Endometrial microvascular endothelial cells (primary cell): ENCODE measurements around the gene VSTM4. TPM values are rescaled to one million over a fixed set of nuclear protein-coding genes. Genes with fewer than 3 reads are reported as not detected.

Source experiments
- in situ Hi-C: cut with HindIII; loops from 2 replicates; pipeline ENCODE4 v1.10.0; 2017; ENCODE audit warnings: low sequenced_read_pairs, low pct_unique_long_range_greater_than_20kb; ENCODE audit errors: inconsistent ontology term
- total RNA-seq: library from RNA; depleted of rRNA; stranded (reverse); fragments of >200 nt; gene quantifications from one replicate; pipeline ENCODE4 v1.2.3, GENCODE V29; 2015; ENCODE audit errors: inconsistent ontology term

The VSTM4 gene, protein sequence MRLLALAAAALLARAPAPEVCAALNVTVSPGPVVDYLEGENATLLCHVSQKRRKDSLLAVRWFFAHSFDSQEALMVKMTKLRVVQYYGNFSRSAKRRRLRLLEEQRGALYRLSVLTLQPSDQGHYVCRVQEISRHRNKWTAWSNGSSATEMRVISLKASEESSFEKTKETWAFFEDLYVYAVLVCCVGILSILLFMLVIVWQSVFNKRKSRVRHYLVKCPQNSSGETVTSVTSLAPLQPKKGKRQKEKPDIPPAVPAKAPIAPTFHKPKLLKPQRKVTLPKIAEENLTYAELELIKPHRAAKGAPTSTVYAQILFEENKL
- 0.56 TPM for total RNA-seq

DNA sequence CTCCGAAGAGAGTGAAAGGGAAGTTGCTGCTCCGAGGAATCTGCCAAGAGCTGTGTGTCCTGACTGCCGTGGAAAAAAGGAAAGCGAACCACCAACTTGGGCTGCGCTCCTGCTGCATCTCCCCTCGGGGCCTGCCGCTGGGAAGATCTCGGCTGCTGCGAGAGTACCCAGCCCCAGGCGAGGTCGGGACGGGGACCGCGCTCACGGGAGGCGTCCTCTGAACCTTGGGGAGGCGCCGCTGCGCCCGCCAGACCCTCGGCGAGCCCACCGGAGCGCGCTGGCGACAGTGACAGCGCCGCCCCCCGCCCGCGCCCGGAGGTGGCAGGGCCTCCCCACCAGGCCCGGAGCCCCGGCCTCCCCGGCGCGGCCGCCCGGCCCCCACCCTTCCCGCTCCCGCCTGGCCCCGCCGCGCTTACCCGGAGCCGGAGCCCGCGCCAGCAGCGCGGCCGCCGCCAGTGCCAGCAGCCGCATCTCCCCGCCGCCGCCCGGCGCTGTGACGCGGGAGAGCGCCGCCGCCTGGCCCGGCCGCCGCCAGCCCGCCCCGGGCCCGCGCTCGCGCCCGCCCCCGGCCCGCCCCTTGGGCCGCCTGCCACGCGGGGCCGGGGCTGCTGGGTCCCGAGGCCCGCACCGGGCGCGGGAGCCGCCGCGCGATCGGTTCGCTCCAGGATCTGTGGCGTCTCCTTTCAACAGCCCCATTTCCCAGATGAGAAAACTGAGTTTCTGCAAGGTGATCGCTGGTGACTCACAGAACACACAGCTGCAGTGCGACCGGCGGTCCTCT is at the start of gene VSTM4:
Gene VSTM4, minus strand, starts transcription at position 508 of the 781 bp plus-strand sequence. Its CDS starts 37 bp downstream, at position 471.
- in situ Hi-C loops = no loop called here

DNA sequence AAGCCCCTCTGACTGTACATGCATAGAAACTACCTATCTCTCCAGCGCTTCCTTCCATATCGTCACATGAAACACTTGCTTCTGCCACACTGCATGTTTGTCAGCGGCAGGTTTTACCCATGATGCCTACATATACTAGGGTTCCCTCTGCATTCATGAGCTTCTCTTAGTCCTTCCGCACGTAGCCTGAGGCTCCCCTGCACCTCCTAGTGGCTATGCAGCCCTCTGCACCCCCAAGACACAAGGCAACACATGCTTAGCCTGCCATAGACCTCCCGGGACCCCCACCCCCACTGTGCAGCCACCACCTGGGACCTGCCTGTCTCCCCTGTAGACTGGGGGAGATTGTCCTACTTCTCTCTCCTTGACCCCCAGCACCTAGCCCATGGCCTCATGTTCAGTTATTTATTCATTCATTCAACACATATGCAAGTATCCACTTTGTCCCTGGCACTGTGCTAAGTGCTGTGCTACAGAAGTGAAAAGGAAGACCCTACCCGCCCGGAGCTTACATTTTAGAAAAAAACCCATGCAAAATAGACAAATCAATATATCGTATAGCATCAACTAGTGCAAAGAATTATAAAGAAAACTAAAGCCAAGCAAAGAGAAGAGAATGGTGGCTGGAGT is 49.4 kb upstream of the VSTM4 start:
- in situ Hi-C loops = no loop called here

DNA sequence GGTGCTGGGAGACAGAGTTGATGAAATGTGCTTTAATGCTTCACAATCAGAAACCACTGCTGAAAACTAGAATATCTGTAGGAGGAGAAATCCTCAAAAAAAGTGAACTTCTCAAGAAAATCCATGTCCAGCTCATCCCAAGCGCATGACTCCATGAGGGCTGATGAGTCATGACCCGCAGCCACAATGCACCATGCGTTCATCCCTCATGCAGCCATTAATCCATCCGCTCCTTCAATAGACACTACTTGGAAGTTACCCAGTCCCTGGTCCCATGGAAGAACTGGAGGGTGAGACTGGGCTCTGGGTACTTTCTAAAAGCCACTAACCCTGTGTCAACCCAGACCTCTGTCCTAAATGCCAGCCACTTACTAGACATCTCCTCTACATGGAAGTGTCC is 48.4 kb upstream of the VSTM4 start:
- in situ Hi-C loops = no loop called here

DNA sequence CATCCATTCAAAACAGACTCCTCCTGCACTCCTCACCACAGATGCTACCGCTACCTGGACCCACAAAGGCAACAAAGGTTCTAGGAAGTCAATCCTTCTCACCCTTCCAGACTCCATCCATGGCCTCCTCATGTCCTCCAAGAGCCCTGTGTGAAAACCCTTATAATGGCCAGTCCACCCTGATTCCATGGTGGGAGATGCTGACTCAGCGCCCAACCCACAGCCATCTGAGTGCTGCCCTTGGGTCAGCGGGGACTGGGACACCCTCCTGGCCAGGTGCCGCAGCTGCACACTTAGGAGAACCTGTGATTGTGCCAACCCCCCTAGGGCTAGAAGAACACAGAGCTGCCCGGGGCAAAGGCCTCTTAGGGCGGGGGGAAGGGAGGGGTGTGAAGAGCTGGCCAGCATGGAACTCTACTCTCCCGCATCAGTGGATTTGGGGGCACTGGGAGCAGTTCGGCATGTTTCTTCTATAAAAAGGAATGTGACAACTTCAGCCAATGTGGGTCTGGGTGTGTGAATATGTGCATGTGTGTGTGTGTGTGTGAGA is 47.5 kb upstream of the VSTM4 start:
- in situ Hi-C loops = no loop called here

DNA sequence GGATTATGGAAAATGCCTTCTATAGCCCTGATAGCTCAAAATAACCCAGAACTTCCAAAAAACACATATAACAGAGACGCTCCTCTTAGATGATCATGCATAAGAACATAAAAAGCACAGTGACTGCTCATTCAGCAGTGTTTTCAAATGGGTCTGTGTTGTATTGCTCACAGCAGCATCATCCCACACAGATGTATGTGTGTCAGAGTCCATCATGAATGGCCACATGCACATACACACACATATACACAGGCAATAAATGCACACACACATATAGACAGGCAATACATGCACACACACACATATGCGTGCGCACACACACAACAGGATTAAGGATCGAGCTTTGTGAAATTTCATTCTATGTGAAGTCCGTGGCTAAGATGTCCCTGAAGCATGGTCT is 46.7 kb upstream of the VSTM4 start:
- in situ Hi-C loops = no loop called here

DNA sequence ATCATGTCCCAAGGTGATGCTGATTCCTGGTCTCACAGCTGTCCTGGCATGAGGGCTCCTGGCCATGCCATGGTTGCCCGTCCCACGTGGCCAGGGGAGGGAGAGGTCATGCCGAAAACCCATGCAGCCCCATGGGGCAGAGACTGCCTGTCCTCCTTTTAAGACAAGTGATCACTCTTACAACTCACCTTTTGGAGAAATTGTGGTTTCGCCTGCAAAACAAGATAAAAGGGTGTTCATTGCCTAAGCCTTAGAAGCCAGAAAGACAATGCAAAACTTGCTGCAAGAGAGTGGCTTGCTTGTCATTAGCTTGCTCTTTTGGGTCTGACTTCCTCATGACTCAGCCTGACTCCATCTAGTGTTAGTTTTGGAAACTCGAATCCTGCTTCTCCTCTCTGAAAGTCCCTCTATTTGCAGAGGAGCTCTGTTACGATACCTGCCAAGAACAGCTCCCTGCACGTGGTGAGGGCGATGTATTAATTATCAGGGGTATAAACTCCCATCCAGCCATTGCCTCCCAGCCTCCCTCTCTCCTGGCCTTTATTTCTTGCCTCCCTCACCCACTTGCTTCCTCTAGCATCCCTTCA is 46.2 kb upstream of the VSTM4 start:
- in situ Hi-C loops = no loop called here

DNA sequence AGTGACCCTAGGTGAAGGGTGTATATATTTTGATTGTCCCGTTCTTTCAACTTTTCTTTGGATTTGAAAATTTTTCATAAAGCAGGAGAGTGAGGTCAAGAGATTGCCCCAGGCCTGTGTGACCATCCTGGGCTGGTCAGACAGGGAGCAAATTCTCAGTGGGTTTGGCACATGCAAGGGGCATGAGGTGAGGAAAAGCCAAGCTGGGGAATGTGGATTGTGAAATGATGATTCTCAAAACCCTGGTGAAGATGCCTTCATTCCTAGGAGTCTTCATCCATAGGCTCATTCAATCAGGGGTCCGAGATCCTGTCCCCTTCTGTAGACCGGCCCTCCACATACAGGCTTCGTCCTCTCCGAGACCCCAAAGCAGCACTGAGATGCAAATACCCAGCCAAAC is 45.5 kb upstream of the VSTM4 start:
- in situ Hi-C loops = no loop called here

DNA sequence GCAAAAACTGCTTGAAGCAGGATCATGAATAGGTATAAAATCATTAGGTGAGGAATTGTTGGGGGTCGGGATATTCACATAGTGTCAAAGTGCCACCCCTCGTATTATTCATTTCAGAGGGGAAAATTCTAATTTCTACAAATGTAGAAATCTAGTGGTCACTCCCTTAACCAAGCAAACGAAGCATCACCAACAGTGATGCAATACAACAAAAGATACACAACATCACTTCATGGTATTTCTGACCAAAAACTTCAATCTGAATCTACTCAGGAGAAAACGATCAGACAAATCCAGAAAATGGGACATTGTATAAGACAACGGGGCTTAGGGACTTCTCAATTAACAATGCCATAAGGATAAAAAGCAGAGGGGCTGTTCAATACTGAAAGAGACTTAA is 44.8 kb upstream of the VSTM4 start:
- in situ Hi-C loops = no loop called here

DNA sequence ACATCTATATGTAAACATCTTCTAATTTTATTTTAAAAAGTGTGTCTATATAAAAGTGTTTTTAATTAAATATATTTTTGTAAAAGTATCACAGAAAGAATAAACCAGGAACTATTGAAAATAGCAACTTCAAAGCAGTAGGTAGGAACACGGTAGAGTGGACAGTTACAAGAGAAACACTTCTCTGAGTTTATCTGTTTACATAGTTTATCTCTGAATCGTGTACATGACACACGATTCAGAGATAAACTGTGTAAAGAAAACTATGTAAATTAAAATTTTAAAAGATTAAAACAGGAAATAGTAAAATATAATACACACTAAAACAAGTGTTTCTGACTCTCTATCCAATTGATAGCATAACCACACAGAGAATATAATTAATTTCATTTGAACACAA is 43.6 kb upstream of the VSTM4 start:
- in situ Hi-C loops = no loop called here

DNA sequence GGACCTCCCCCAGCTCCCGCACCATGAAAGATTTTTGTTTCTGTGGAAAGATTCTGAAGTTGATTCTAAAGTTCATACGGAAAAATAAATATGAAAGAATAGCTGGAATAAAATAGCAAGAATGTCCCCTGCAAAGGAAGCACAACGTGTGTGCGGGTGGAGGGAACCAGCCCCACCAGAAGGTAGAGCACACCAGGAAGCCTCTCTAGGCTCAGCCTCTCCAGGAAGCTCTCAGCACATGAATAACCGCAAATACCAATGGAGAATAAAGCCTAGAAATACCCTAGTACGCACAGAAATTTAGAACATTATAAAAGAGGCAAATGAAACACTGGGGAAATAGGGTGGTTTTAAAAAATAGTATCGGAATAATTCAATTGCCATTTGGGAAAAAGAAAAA is 43.1 kb upstream of the VSTM4 start:
- in situ Hi-C loops = no loop called here

DNA sequence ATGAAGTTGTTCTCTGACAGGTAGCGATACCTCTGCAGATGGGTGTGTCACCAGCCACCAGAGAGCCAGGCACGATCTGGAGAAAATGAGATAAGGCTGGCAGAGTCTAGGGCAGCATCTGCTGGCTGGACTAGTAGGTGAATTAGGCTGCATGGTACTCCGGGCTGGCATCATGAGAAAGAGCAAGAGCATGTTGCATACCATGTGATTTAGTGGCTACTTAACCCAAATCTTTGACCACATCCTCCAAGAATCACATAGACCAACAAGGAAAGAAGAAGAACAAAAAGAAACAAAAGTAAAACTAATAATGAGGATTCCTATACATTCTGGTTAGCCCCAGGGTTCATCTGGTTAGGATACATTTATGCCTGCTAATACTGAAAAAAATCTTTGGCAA is 41.9 kb upstream of the VSTM4 start:
- in situ Hi-C loops = no loop called here

DNA sequence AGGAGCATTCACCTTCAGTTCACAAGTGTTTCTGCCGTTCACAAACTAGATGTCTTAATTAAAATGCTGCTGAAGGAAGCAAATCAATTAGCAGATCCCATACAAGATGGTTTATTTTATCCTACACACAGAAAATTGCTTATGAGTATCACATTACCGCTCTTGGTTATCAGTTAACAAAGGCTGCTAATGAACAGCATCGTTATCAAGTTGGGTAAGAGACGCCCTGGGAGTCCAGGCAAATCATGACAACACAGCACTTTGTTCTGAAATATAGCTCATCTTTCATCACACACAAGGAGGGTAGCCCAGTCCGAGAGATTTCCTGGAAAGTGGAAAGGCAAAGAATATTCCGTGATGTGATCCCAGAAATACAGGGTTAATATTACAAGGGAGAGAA is 39.3 kb upstream of the VSTM4 start:
- in situ Hi-C loops = no loop called here

DNA sequence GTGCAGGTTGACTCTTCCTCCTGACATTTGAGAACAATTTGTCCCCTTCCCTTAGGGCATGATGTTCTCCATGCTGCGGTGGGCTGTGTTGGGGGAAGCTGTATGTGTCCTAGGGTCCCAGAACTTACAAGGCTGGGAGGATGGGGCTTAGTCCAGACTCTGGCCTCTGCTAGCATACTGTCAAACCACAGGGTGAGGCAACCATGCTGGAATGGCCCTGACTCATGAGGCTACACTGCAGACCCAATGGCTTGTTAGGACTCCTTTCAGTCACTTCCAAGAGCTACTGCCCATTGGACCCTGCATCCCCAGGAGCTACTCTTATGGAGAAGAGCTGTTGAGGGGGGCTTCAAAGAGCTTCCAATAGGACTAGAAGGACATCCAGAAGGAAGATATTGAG is 38.6 kb upstream of the VSTM4 start:
- in situ Hi-C loops = no loop called here

DNA sequence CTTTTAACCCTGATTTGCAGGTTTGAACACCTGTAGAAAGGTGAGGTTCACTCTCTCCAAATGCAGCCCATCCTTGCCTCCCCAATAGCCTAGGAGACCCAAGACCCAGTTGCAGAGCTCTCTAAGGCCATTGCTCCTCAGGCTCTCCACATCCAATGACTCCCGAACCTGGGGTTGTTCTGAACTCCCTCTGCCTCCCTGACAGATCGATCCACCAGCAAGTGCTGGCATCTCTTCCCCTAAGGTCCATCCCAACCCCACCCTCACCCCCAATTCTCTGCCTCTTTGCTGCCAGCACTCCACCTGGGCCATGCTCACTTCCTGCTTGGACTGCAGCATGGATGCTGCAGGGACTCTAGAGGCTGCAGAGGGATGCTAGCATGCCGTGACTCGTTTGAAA is 37.8 kb upstream of the VSTM4 start:
- in situ Hi-C loops = no loop called here

DNA sequence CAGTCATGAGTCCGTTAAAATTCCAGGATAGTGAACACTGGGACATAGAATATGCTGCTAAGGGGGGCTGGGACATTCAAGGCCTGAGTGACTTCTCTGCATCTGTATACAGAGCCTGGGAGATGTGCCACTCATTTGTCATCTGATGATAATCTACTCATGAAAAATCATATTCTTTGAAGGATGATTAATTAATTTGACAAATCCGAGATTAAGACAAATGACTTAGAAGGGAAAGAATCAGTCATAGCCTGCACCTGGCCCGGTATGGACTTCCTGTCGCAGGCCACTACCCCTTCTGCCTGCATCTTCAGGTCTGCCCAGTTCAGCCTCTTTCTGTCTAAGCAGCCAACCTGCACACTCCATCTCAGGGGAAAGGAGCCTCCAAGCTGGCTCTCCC is 37.3 kb upstream of the VSTM4 start:
- in situ Hi-C loops = no loop called here

DNA sequence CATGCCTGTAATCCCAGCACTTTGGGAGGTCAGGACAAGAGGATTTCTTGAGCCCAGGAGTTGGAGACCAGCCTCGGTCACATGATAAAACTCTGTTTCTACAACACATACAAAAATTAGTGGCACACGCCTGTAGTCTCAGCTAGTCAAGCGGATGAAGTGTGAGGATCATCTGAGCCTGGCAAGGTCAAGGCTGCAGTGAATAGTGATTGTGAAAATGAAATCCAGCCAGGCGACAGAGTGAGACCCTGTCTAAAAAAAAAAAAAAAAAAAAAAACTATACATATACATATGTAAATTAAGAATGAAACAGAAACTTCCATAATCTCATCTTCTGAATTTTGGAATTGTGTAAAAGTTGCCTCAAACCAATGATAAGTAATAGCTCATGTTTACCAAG is 36.7 kb upstream of the VSTM4 start:
- in situ Hi-C loops = no loop called here

DNA sequence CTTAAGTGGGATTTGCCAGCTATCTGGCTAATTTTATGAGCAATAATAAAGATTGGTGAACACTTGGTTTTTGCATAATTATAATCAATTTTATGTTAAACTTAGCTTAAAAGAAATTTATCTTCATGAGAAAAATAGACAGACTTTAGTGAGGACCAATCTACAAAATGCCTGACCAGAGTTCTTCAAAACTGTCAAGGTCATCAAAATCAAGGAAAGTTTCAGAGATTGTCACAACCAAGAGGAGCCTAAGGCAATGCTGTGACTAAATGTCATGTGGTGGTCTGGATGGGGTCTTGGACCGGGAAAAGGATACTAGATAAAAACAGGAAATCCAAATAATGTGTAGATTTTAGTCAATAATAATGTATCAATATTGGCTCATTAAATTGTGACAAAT is 36.2 kb upstream of the VSTM4 start:
- in situ Hi-C loops = no loop called here

DNA sequence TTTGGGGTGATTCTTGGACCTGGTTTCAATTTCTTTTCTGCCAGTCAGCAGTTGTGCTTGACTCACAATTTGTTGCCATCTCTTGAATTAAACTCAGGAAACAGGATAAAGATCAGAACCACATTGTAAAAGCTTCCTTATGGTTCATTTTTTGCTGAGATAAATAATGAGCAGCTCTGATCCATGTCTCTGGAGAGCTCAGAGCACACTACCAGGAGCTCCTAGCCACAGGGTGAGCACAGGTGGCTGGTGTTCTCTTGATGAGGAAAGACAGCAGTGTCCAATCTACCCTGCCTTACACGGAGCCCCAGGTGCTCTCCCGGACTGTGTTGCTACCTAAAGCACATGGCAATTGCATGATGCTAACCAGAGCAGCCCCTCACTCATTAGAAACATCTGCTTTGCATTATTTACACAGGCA is 35.7 kb upstream of the VSTM4 start:
- in situ Hi-C loops = no loop called here

DNA sequence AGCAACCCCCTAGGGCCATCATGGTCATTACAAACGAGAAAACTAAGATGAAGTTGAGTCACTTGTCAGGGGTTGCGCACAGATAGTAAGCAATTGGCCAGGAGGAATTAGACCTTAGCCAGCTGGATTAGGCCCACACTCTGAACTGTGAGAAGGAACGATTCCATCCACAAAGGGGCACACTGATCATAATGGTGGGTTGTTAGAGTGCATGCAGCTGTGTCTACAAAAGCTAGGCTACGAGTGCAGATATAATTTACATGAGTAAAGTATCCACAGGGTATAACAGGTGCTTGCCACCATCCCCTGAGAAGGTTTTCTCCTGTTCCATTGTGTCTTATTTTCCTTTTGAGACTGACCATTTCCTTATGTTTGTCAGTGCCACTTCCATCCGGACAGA is 35.1 kb upstream of the VSTM4 start:
- in situ Hi-C loops = no loop called here
